ENCODE data around the gene TBC1D10A. TPM values are rescaled to one million over a fixed set of nuclear protein-coding genes. Genes with fewer than 3 reads are reported as not detected.
A peak's percentile ranks its signal among the peaks of the same experiment; 100 is the strongest.

The TBC1D10A gene
- total RNA-seq, 1 donor from 2014 or later = 5.8 TPM

GRCh38 chr22:30332551-30332950 lies 5.8 kb upstream of the TBC1D10A start:
- H3K27ac ChIP-seq (replicated peaks) = no peak overlapping the region
- peaks cover 28% of the 10 kb centered on the region for H3K4me1 ChIP-seq
- no peaks in the 10 kb centered on the region for H3K27me3 ChIP-seq (ENCODE audit: low read depth)
- no peak for DNase-seq
- no peak for TF ChIP-seq CTCF (IDR thresholded peaks at IDR 0.05; ENCODE audit: borderline replicate concordance)
- peaks cover 72% of the 10 kb centered on the region for H3K36me3 ChIP-seq
- H3K4me3 ChIP-seq = no peak overlapping the region
- no peaks in the 10 kb centered on the region for H3K9me3 ChIP-seq (replicated peaks)
- intact Hi-C loops (cut with micrococcal nuclease) = no loop called here

GRCh38 chr22:30328466-30329049 lies 1.8 kb upstream of the TBC1D10A start:
- Histone ChIP-seq H3K27ac (replicated peaks) (no peak overlapping the region), H3K27me3 (ENCODE audit: low read depth) (no peaks in the 10 kb centered on the region), H3K4me1 (peaks cover 40% of the 10 kb centered on the region), H3K4me3 (no peak overlapping the region), H3K36me3 (peaks cover 32% of the 10 kb centered on the region), H3K9me3 (replicated peaks) (no peaks in the 10 kb centered on the region)
- intact Hi-C loops (cut with micrococcal nuclease) = no loop called here
- DNase-seq = no peak
- no peak for TF ChIP-seq CTCF (IDR thresholded peaks at IDR 0.05; ENCODE audit: borderline replicate concordance)

- no peak for DNase-seq
- TF ChIP-seq CTCF (IDR thresholded peaks at IDR 0.05; ENCODE audit: borderline replicate concordance) = no peak
- intact Hi-C loops (cut with micrococcal nuclease) = no loop called here
Observed at GRCh38 chr22:30327864-30328345, 1.2 kb upstream of the TBC1D10A start.

GRCh38 chr22:30326255-30326705 lies 461 bp downstream of the TBC1D10A start:
- H3K36me3 ChIP-seq = peaks cover 10% of the 10 kb centered on the region
- intact Hi-C loops (cut with micrococcal nuclease) = no loop called here
- no peak for DNase-seq
- peak overlapping the region; percentile 98 for H3K4me3 ChIP-seq
- no peaks in the 10 kb centered on the region for H3K9me3 ChIP-seq (replicated peaks)
- no peak for TF ChIP-seq CTCF (IDR thresholded peaks at IDR 0.05; ENCODE audit: borderline replicate concordance)
- peak overlapping the region; percentile 93 for H3K27ac ChIP-seq (replicated peaks)
- no peaks in the 10 kb centered on the region for H3K27me3 ChIP-seq (ENCODE audit: low read depth)
- peaks cover 62% of the 10 kb centered on the region for H3K4me1 ChIP-seq

More at GRCh38 chr22:30327864-30328345, 1.2 kb upstream of the TBC1D10A start:
- H3K27me3 ChIP-seq (ENCODE audit: low read depth) = no peaks in the 10 kb centered on the region
- H3K27ac ChIP-seq (replicated peaks) = no peak overlapping the region
- H3K9me3 ChIP-seq (replicated peaks) = no peaks in the 10 kb centered on the region
- peaks cover 46% of the 10 kb centered on the region for H3K4me1 ChIP-seq
- no peak overlapping the region for H3K4me3 ChIP-seq
- peaks cover 25% of the 10 kb centered on the region for H3K36me3 ChIP-seq

GRCh38 chr22:30325724-30326254 lies 952 bp downstream of the TBC1D10A start:
- Histone ChIP-seq H3K27ac (replicated peaks) (peak overlapping the region; percentile 93), H3K4me1 (peaks cover 67% of the 10 kb centered on the region), H3K9me3 (replicated peaks) (no peaks in the 10 kb centered on the region), H3K4me3 (peak overlapping the region; percentile 98), H3K27me3 (ENCODE audit: low read depth) (no peaks in the 10 kb centered on the region), H3K36me3 (peaks cover 5% of the 10 kb centered on the region)
- TF ChIP-seq CTCF (IDR thresholded peaks at IDR 0.05; ENCODE audit: borderline replicate concordance) = no peak
- no peak for DNase-seq
- intact Hi-C loops (cut with micrococcal nuclease) = no loop called here
